ENCODE results near the gene MRPL9. TPM values are rescaled to one million over a fixed set of nuclear protein-coding genes. Genes with fewer than 3 reads are reported as not detected.

MRPL9 gene
- total and polyA plus RNA-seq, 3 experiments from 2014 or later, result 132 to 195 (median 190) TPM

- Mint-ChIP-seq H3K4me1 (no peaks in the 10 kb centered on the region), H3K36me3 (no peaks in the 10 kb centered on the region), H3K27me3 (peaks cover 52 to 84% of the 10 kb centered on the region in 2 donors), H3K27ac (peak overlapping the region in 1 of 8 donors; percentile 66), H3K9me3 (peaks cover 0 to 3% (median 0%) of the 10 kb centered on the region in 5 donors), H3K4me3 (no peak overlapping the region)
- H3K27me3 ChIP-seq (ENCODE audit: insufficient read depth, low read length, poor library complexity, severe bottlenecking), result peaks cover 16% of the 10 kb centered on the region
- H3K27ac ChIP-seq (ENCODE audit: low read depth, low read length), result no peak overlapping the region
- POLR2A ChIA-PET, result no interaction called here
- no peak for DNase-seq
- CTCF ChIA-PET, result no interaction called here
- no peaks in the 10 kb centered on the region for H3K9me3 ChIP-seq (ENCODE audit: low read length)
- H3K4me1 ChIP-seq (ENCODE audit: insufficient read depth, low read length), result no peaks in the 10 kb centered on the region
- no peaks in the 10 kb centered on the region for H3K36me3 ChIP-seq (ENCODE audit: insufficient read depth, low read length)
- no peak overlapping the region for H3K4me3 ChIP-seq (ENCODE audit: low read length)
These were observed 34.9 kb downstream of the MRPL9 start for GRCh38 chr1:151728151-151729054.

DNA sequence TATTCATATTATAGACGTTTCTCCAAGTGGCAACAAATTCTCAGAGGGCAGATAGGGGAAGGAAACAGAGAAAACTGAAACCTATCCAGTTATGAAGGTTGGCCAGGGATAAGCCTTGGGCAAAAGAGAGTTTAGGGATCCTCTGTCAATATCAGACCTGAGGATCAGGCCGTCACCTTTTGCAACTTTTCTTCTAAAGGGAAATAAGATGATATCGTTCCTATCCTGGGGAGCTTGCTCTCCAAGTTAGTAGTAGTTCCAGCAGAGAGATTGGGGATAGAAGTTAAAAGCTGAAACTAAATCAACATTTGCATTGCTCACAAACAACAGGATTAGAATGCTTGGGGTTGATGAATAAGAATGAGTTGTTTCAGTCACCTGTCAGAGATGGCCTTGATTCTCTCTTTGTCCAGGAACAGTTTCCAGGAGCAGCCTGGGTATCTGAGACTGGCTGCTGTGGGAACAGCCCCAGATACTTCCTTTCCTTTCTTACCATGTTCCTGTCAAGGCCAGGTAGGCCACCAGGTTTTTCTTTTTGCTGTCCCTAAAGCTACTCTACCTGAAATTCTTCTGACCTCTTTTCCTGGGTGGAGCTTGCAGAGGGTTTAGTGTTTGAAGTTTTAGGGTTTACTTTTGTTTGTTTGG is 39.4 kb downstream of the MRPL9 start:
- peaks cover 19% of the 10 kb centered on the region for H3K4me1 ChIP-seq (ENCODE audit: insufficient read depth, low read length)
- H3K4me3 Mint-ChIP-seq, result no peak overlapping the region
- no peaks in the 10 kb centered on the region for H3K36me3 ChIP-seq (ENCODE audit: insufficient read depth, low read length)
- H3K27me3 ChIP-seq (ENCODE audit: insufficient read depth, low read length, poor library complexity, severe bottlenecking), result peaks cover 26% of the 10 kb centered on the region
- no peak overlapping the region for H3K4me3 ChIP-seq (ENCODE audit: low read length)
- H3K9me3 ChIP-seq (ENCODE audit: low read length), result no peaks in the 10 kb centered on the region
- H3K27ac ChIP-seq (ENCODE audit: low read depth, low read length), result no peak overlapping the region
- H3K36me3 Mint-ChIP-seq, result no peaks in the 10 kb centered on the region
- peaks cover 0 to 3% (median 0%) of the 10 kb centered on the region in 5 donors for H3K9me3 Mint-ChIP-seq
- no peak for DNase-seq
- CTCF ChIA-PET, result no interaction called here
- POLR2A ChIA-PET, result no interaction called here
- peaks cover 35 to 63% of the 10 kb centered on the region in 2 donors for H3K27me3 Mint-ChIP-seq
- no peak overlapping the region for H3K27ac Mint-ChIP-seq
- H3K4me1 Mint-ChIP-seq, result peaks cover 19 to 21% (median 20%) of the 10 kb centered on the region in 3 donors

GRCh38 chr1:151721788-151722510 is 41.3 kb downstream of the MRPL9 start:
- H3K9me3 ChIP-seq (ENCODE audit: low read length), result no peaks in the 10 kb centered on the region
- Mint-ChIP-seq H3K36me3 (no peaks in the 10 kb centered on the region), H3K27me3 (peaks cover 43 to 65% of the 10 kb centered on the region in 2 donors), H3K9me3 (peaks cover 0 to 4% (median 0%) of the 10 kb centered on the region in 5 donors), H3K4me1 (peaks cover 21 to 32% (median 28%) of the 10 kb centered on the region in 3 donors), H3K27ac (no peak overlapping the region), H3K4me3 (peak overlapping the region; percentile 64 to 90 (median 67))
- CTCF ChIA-PET, result interaction anchor here (1.3 to 1.9 kb wide), 2 partner anchors 41 to 128 kb away, joined by 4 to 5 read pairs; no protein-coding TSS in a partner anchor
- H3K36me3 ChIP-seq (ENCODE audit: insufficient read depth, low read length), result no peaks in the 10 kb centered on the region
- POLR2A ChIA-PET, result interaction anchor here (1.2 kb wide), 1 partner anchor 748 kb away, joined by 3 read pairs; no protein-coding TSS in a partner anchor
- H3K27me3 ChIP-seq (ENCODE audit: insufficient read depth, low read length, poor library complexity, severe bottlenecking), result peaks cover 32% of the 10 kb centered on the region
- no peak for DNase-seq
- peak overlapping the region; percentile 56 for H3K4me3 ChIP-seq (ENCODE audit: low read length)
- peaks cover 25% of the 10 kb centered on the region for H3K4me1 ChIP-seq (ENCODE audit: insufficient read depth, low read length)
- H3K27ac ChIP-seq (ENCODE audit: low read depth, low read length), result no peak overlapping the region

GRCh38 chr1:151720974-151721787 is 42.1 kb downstream of the MRPL9 start, which contains the start of gene RIIAD1:
RIIAD1 (plus strand) TSS chr1:151721522; CDS start chr1:151721537, 15 bp downstream.
- Mint-ChIP-seq H3K9me3 (peaks cover 0 to 4% (median 0%) of the 10 kb centered on the region in 5 donors), H3K4me3 (peak within 1 kb of the TSS; percentile 65 to 90 (median 79)), H3K27ac (peak within 1 kb of the TSS; percentile 1 to 93 (median 61)), H3K4me1 (peaks cover 24 to 36% (median 33%) of the 10 kb centered on the region in 3 donors), H3K27me3 (peaks cover 44 to 62% of the 10 kb centered on the region in 2 donors), H3K36me3 (no peaks in the 10 kb centered on the region)
- peaks cover 35% of the 10 kb centered on the region for H3K27me3 ChIP-seq (ENCODE audit: insufficient read depth, low read length, poor library complexity, severe bottlenecking)
- ChIA-PET CTCF (interaction anchor here (1.0 to 1.9 kb wide), 3 partner anchors 14 to 127 kb away, joined by 4 to 6 read pairs (median 5); no protein-coding TSS in a partner anchor), POLR2A (interaction anchor here (1.2 kb wide), 1 partner anchor 748 kb away, joined by 3 read pairs; no protein-coding TSS in a partner anchor)
- no peak within 1 kb of the TSS for H3K27ac ChIP-seq (ENCODE audit: low read depth, low read length)
- no peaks in the 10 kb centered on the region for H3K9me3 ChIP-seq (ENCODE audit: low read length)
- DNase-seq, result peak; percentile 20 to 65 (median 39)
- H3K4me3 ChIP-seq (ENCODE audit: low read length), result peak within 1 kb of the TSS; percentile 64
- no peaks in the 10 kb centered on the region for H3K36me3 ChIP-seq (ENCODE audit: insufficient read depth, low read length)
- peaks cover 28% of the 10 kb centered on the region for H3K4me1 ChIP-seq (ENCODE audit: insufficient read depth, low read length)

GRCh38 chr1:151720554-151720953 is 42.7 kb downstream of the MRPL9 start:
- no peak overlapping the region for H3K27ac ChIP-seq (ENCODE audit: low read depth, low read length)
- Mint-ChIP-seq H3K27me3 (peaks cover 42 to 62% of the 10 kb centered on the region in 2 donors), H3K9me3 (peaks cover 0 to 1% (median 0%) of the 10 kb centered on the region in 5 donors), H3K27ac (peak overlapping the region in 7 of 8 donors; percentile 1 to 93 (median 54)), H3K4me3 (peak overlapping the region; percentile 61 to 90 (median 79)), H3K4me1 (peaks cover 24 to 36% (median 35%) of the 10 kb centered on the region in 3 donors), H3K36me3 (no peaks in the 10 kb centered on the region)
- no peaks in the 10 kb centered on the region for H3K9me3 ChIP-seq (ENCODE audit: low read length)
- H3K4me3 ChIP-seq (ENCODE audit: low read length), result peak overlapping the region; percentile 64
- peaks cover 28% of the 10 kb centered on the region for H3K4me1 ChIP-seq (ENCODE audit: insufficient read depth, low read length)
- H3K36me3 ChIP-seq (ENCODE audit: insufficient read depth, low read length), result no peaks in the 10 kb centered on the region
- POLR2A ChIA-PET, result interaction anchor here (1.2 kb wide), 1 partner anchor 747 kb away, joined by 3 read pairs; no protein-coding TSS in a partner anchor
- no peak for DNase-seq
- H3K27me3 ChIP-seq (ENCODE audit: insufficient read depth, low read length, poor library complexity, severe bottlenecking), result peaks cover 29% of the 10 kb centered on the region
- CTCF ChIA-PET, result interaction anchor here (1.0 to 1.2 kb wide), 2 partner anchors 14 to 127 kb away, joined by 5 to 6 read pairs; no protein-coding TSS in a partner anchor

DNA sequence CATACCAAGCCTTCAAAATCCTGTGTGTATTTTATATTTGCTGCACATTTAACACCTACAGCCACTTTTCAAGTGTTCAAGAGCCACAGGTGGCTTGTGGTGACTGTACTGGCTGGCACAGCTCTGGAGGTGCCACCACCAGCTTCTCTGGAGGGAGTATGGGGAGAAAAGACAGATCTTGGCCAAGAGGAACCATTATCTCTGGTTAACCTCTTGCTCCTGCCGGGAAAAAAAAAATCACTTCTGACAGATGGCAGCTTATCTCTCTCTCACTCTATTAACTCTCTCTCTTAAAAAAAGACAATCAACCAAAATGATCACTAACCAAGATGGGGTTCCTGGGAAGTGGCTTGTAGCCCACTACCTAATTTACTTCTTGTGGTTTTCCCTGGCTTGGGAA is 43.2 kb downstream of the MRPL9 start:
- no peak for DNase-seq
- POLR2A ChIA-PET, result no interaction called here
- no peaks in the 10 kb centered on the region for H3K36me3 Mint-ChIP-seq
- H3K4me1 Mint-ChIP-seq, result peaks cover 24 to 36% (median 35%) of the 10 kb centered on the region in 3 donors
- Histone ChIP-seq H3K9me3 (ENCODE audit: low read length) (no peaks in the 10 kb centered on the region), H3K4me1 (ENCODE audit: insufficient read depth, low read length) (peaks cover 28% of the 10 kb centered on the region), H3K36me3 (ENCODE audit: insufficient read depth, low read length) (no peaks in the 10 kb centered on the region), H3K27ac (ENCODE audit: low read depth, low read length) (no peak overlapping the region), H3K4me3 (ENCODE audit: low read length) (no peak overlapping the region), H3K27me3 (ENCODE audit: insufficient read depth, low read length, poor library complexity, severe bottlenecking) (peaks cover 29% of the 10 kb centered on the region)
- peak overlapping the region; percentile 36 to 90 (median 46) for H3K4me3 Mint-ChIP-seq
- CTCF ChIA-PET, result interaction anchor here (1.0 kb wide), 1 partner anchor 15 kb away, joined by 5 read pairs; no protein-coding TSS in a partner anchor
- H3K9me3 Mint-ChIP-seq, result peaks cover 0 to 1% (median 0%) of the 10 kb centered on the region in 5 donors
- peaks cover 43 to 62% of the 10 kb centered on the region in 2 donors for H3K27me3 Mint-ChIP-seq
- peak overlapping the region in 3 of 8 donors; percentile 1 to 26 (median 20) for H3K27ac Mint-ChIP-seq

DNA sequence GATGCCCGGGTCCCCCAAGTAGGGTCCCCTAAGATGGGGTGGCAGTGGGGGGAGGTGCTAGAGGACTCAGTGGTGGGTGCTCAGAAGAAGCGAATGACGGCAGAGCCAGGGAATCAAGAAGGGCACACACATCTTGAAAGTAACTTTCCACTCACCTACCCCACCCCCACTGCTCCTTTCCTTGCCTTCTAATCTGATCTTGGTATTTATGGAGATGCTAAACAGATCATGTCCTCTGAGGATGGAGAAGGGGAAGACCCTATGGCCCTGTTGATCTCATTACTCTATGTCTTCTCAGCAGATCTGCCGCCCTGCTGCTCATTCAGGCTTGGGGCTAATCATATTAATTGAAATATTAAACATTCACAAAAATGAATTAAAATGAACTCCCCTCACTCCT is 44.6 kb downstream of the MRPL9 start:
- Histone ChIP-seq H3K27me3 (ENCODE audit: insufficient read depth, low read length, poor library complexity, severe bottlenecking) (peaks cover 21% of the 10 kb centered on the region), H3K4me3 (ENCODE audit: low read length) (no peak overlapping the region)
- CTCF ChIA-PET, result no interaction called here

More for the DNA sequence above, 44.6 kb downstream of the MRPL9 start:
- Histone ChIP-seq H3K27ac (ENCODE audit: low read depth, low read length) (no peak overlapping the region), H3K4me1 (ENCODE audit: insufficient read depth, low read length) (peaks cover 28% of the 10 kb centered on the region), H3K36me3 (ENCODE audit: insufficient read depth, low read length) (no peaks in the 10 kb centered on the region), H3K9me3 (ENCODE audit: low read length) (no peaks in the 10 kb centered on the region)
- Mint-ChIP-seq H3K27ac (no peak overlapping the region), H3K36me3 (no peaks in the 10 kb centered on the region), H3K9me3 (peaks cover 0 to 1% (median 0%) of the 10 kb centered on the region in 5 donors), H3K27me3 (peaks cover 43 to 66% of the 10 kb centered on the region in 2 donors), H3K4me1 (peaks cover 24 to 36% (median 35%) of the 10 kb centered on the region in 3 donors), H3K4me3 (no peak overlapping the region)
- POLR2A ChIA-PET, result no interaction called here
- no peak for DNase-seq
